GM13977 (cell line): Measurements from ENCODE around the gene MBNL3.

Experiments used
- DNase-seq: peaks from one replicate; pipeline ENCODE4 v3.0.0; 2012; ENCODE audit warnings: low spot score
- in situ Hi-C: fragments of 300-500 bp; cut with MboI; formaldehyde crosslinking; loops from one replicate; pipeline ENCODE4 v1.12.0; 2022; ENCODE audit warnings: low sequenced_read_pairs, low pct_unique_long_range_greater_than_20kb, mixed read lengths, inconsistent platforms; ENCODE audit not compliant: unreplicated experiment
- TF ChIP-seq, protein P1 (sequence below): IDR thresholded peaks from 2 replicates; pipeline ENCODE4 v1.5.1; 2012; ENCODE audit warnings: mild to moderate bottlenecking, control low read depth; ENCODE audit not compliant: insufficient read depth; ENCODE audit errors: extremely low read depth, missing control alignments

The MBNL3 gene

DNA sequence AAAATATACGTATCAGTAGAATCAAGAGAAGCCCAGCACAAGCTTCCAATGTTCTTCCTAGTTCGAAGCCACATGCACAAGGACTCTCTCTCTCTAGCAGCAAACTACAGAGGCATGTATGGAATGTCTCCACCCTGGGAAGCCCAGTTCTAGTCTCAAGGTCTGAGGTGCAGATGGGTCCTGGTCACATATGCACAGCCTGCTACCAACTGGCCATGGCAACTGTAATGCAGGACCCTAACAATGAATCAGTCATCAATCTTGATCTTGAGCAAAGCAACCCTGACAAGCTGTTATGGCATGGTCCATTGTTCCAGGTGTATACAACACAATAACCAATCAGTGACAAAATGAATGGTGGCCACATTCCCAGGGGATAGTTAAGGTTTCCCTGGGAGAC is 55.8 kb downstream of the MBNL3 start:
- in situ Hi-C loops = no loop called here
- TF ChIP-seq, protein P1, sequence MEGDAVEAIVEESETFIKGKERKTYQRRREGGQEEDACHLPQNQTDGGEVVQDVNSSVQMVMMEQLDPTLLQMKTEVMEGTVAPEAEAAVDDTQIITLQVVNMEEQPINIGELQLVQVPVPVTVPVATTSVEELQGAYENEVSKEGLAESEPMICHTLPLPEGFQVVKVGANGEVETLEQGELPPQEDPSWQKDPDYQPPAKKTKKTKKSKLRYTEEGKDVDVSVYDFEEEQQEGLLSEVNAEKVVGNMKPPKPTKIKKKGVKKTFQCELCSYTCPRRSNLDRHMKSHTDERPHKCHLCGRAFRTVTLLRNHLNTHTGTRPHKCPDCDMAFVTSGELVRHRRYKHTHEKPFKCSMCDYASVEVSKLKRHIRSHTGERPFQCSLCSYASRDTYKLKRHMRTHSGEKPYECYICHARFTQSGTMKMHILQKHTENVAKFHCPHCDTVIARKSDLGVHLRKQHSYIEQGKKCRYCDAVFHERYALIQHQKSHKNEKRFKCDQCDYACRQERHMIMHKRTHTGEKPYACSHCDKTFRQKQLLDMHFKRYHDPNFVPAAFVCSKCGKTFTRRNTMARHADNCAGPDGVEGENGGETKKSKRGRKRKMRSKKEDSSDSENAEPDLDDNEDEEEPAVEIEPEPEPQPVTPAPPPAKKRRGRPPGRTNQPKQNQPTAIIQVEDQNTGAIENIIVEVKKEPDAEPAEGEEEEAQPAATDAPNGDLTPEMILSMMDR = no peak

DNA sequence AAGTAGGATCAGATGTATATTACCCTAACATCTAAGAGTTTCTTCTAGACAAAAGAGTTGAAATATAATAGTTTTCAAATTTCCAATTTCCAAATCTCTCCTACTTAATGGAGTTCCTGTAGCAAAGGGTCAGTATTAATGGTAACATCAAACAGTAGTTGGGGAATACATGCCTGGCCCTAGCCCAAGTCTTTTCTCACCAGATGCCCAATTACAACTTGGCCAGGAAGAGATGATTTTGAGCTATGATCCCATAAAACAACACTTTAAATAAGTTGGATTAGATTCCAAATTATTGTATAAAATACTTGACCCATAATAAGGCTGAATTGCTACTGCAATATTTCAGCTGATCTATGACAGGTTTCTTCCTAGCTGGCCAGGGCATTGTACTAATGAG is 59.9 kb downstream of the MBNL3 start:
- in situ Hi-C loops = no loop called here
- TF ChIP-seq, protein P1 = no peak

More for the DNA sequence above, 55.8 kb downstream of the MBNL3 start:
- DNase-seq = no peak

DNA sequence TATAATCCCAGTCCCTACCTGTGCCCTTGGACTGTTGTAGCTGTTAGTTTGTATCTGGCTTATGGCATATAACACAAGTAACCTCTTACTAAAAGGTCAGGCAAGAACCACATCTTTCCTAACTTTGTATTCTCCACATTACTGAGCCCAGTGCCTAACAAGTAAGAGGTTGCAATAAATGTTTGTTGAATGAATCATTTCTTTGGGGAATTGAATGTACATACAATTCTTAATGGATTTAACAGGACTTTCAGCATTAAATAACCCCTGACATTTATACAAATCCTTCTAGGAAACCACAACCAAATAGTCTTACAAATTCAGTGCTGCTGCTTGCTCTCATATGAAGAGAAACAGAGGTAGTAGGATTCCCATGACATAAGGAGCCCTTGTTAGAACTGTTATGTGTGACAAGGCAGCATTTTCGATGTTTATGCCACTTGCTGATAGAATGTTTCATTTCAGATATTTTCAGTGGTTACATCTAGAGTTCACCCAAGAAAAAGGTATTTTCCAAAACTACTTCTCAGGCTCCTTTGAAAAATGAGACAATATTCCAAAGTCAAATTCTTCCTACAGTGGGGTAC is 62.0 kb downstream of the MBNL3 start:
- in situ Hi-C loops = no loop called here
- TF ChIP-seq, protein P1 = no peak
- peak; percentile 7 for DNase-seq

More for the DNA sequence above, 59.9 kb downstream of the MBNL3 start:
- DNase-seq = no peak

DNA sequence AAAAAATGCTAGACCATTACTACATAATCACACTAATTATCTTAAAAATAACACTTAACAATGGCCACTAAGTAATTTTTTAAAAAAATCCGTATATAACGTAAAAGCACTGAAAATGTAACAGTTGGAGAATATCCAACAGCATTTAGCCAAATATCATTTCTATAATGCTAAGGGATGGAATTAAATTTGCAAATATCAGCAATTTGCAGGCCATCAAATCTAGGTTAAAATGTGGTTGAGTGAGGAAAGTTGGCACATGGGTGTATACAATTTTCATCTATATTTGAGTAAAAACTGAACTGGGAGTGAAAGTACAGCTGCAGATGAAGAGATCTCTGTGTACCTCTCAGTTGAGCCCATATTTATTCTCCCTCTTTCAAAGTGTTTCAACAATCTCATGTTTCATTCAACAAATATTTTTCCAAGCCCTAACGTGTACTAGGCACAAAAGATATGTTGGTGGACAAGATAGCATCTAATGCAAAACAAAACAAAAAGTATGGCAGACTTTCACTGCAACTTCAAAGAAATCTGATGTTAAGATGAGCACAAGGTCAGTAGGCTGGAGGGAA is 63.0 kb downstream of the MBNL3 start:
- in situ Hi-C loops = no loop called here
- TF ChIP-seq, protein P1 = no peak
- no peak for DNase-seq

DNA sequence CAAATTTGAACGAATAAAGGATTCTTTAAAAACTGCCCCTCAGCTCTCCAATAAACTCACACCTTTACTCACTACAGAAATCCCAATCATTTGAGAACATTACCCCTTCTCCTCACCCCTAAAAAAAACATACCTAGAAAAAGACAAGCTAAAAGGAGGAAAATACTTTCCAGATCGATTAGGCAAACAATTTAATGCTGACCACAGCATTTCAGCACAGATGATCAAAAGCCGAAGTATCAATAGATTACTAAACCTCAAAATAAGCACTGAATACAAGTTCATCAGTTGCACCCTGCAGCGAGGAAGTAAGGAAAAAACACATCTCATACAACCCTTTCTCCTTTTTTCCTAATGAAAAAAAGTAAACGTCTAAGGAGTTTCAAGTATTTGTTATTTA is 65.5 kb downstream of the MBNL3 start:
- in situ Hi-C loops = no loop called here
- TF ChIP-seq, protein P1 = no peak
- DNase-seq = no peak

DNA sequence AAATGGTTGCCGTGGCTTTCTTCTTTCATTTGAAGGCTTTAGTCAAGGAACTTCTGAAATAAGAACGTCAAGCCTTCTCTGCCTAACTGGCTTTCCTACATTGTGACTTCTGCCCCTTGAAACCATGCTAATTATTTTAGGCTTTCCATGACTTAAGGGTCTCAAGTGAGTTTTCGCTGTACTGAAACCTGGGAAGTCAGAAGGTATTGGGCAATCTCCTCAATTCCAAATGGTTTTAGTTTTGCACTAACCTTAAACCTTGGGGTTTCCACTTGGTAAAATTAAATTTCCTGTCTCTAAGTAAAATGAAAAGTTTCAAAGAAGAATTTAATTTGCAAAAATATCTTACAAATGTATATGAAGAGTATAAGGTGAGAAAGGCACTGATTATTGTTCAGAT is 73.8 kb downstream of the MBNL3 start:
- TF ChIP-seq, protein P1 = no peak
- in situ Hi-C loops = no loop called here
- DNase-seq = no peak
